DND-41 (cell line): ENCODE results near the gene HLA-E.
"Not testable (repeated sequence)": the region's sequence is repeated elsewhere in the genome, so short reads cannot be mapped to it uniquely, and the experiment has no call there.

Experiments used
- EZH2 ChIP-seq: IDR thresholded peaks from 3 replicates; pipeline ENCODE4 v1.6.1; 2012; ENCODE audit warnings: borderline replicate concordance, low read depth, mild to moderate bottlenecking, moderate library complexity, low read length, inconsistent platforms; ENCODE audit not compliant: severe bottlenecking
- TF ChIP-seq, protein P1 (sequence below): IDR thresholded peaks from 2 replicates; pipeline ENCODE4 v1.5.1; 2012; ENCODE audit warnings: borderline replicate concordance, low read length, moderate library complexity, mild to moderate bottlenecking; ENCODE audit not compliant: poor library complexity, severe bottlenecking; ENCODE audit errors: extremely low read depth

DNA sequence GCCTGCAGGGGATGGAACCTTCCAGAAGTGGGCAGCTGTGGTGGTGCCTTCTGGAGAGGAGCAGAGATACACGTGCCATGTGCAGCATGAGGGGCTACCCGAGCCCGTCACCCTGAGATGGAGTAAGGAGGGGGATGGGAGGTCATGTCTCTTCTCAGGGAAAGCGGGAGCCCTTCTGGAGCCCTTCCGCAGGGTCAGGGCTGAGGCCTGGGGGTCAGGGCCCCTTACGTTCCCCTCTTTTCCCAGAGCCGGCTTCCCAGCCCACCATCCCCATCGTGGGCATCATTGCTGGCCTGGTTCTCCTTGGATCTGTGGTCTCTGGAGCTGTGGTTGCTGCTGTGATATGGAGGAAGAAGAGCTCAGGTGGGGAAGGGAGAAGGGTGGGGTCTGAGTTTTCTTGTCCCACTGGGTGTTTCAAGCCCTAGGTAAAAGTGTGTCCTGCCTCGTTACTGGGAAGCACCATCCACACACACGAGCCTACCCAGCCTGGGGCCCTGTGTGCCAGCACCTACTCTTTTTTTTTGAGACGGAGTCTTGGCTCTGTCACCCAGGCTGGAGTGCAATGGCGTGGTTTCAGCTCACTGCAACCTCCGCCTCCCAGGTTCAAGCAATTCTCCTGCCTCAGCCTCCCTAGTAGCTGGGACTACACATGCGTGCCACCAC, 2.1 kb downstream of the HLA-E start:
- TF ChIP-seq EZH2: not testable (repeated sequence)
- TF ChIP-seq, protein P1, sequence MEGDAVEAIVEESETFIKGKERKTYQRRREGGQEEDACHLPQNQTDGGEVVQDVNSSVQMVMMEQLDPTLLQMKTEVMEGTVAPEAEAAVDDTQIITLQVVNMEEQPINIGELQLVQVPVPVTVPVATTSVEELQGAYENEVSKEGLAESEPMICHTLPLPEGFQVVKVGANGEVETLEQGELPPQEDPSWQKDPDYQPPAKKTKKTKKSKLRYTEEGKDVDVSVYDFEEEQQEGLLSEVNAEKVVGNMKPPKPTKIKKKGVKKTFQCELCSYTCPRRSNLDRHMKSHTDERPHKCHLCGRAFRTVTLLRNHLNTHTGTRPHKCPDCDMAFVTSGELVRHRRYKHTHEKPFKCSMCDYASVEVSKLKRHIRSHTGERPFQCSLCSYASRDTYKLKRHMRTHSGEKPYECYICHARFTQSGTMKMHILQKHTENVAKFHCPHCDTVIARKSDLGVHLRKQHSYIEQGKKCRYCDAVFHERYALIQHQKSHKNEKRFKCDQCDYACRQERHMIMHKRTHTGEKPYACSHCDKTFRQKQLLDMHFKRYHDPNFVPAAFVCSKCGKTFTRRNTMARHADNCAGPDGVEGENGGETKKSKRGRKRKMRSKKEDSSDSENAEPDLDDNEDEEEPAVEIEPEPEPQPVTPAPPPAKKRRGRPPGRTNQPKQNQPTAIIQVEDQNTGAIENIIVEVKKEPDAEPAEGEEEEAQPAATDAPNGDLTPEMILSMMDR: not testable (repeated sequence)
